Activated naive CD8-positive, alpha-beta T cell (primary cell): ENCODE data around the gene CBX4.

Experiments used
- H3K27ac Mint-ChIP-seq: one replicate; pipeline ENCODE4 v1.8.0; 2021; ENCODE audit warnings: mixed read lengths
- H3K27me3 Mint-ChIP-seq: one replicate; pipeline ENCODE4 v1.8.0; 2021; ENCODE audit warnings: mixed read lengths
- H3K36me3 Mint-ChIP-seq: one replicate; pipeline ENCODE4 v1.8.0; 2021; ENCODE audit warnings: mixed read lengths
- H3K4me1 Mint-ChIP-seq: one replicate; pipeline ENCODE4 v1.8.0; 2021; ENCODE audit warnings: low read depth, mixed read lengths
- H3K4me3 Mint-ChIP-seq: one replicate; pipeline ENCODE4 v1.8.0; 2021; ENCODE audit warnings: mild to moderate bottlenecking, mixed read lengths
- H3K9me3 Mint-ChIP-seq: one replicate; pipeline ENCODE4 v1.8.0; 2021; ENCODE audit warnings: low read depth, mixed read lengths

CBX4 gene

GRCh38 chr17:79840269-79840988 is 1.2 kb upstream of the CBX4 start:
- Mint-ChIP-seq H3K4me3 (peak overlapping the region; percentile 56), H3K4me1 (peaks cover 34% of the 10 kb centered on the region), H3K9me3 (no peaks in the 10 kb centered on the region), H3K27ac (no peak overlapping the region), H3K36me3 (no peaks in the 10 kb centered on the region), H3K27me3 (peaks cover 5% of the 10 kb centered on the region)

DNA sequence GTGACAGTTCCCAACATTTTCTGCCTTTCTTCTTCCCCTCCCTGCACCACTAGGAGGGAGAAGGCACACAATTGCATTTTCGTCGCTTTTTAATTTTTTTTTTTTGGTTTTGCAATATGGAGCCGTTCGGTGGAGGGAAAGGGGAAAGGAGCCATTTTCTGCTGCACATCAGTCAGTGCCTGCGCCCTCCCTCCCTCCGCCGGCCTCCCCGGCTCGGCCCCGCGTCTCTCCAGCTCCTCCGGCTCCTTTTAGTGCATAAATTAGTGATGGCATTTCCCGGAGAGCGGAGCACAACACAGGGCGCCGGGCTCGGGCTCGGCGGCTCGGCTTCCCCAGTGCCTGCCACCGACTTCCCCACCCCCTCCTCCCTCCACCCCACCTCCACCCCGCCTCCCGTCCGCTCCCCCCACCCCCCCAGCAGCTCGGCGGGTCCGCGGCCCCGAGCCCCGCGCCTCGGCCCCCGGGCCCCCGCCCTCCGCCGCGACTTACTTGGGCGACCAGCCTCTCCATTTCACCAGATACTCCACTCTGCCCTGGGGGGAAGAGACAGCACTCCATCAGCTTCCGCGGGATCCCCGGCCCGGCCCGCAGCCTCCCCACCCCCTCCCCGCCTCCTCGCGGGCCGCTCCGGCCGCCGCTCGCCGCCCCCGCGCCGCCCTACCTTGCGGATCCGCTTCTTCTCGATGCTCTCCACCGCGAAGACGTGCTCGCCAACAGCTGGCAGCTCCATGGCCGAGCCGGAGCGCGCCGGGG is 542 bp downstream of the CBX4 start:
- Mint-ChIP-seq H3K4me3 (peak overlapping the region; percentile 89), H3K27me3 (peaks cover 3% of the 10 kb centered on the region), H3K36me3 (peaks cover 3% of the 10 kb centered on the region), H3K9me3 (no peaks in the 10 kb centered on the region), H3K27ac (peak overlapping the region; percentile 80), H3K4me1 (peaks cover 40% of the 10 kb centered on the region)

- peaks cover 3% of the 10 kb centered on the region for H3K27me3 Mint-ChIP-seq
- peak overlapping the region; percentile 89 for H3K4me3 Mint-ChIP-seq
- peak overlapping the region; percentile 80 for H3K27ac Mint-ChIP-seq
- H3K4me1 Mint-ChIP-seq = peaks cover 39% of the 10 kb centered on the region
- no peaks in the 10 kb centered on the region for H3K9me3 Mint-ChIP-seq
- H3K36me3 Mint-ChIP-seq = peaks cover 5% of the 10 kb centered on the region
Measured at GRCh38 chr17:79837888-79838521, 1.2 kb downstream of the CBX4 start.

DNA sequence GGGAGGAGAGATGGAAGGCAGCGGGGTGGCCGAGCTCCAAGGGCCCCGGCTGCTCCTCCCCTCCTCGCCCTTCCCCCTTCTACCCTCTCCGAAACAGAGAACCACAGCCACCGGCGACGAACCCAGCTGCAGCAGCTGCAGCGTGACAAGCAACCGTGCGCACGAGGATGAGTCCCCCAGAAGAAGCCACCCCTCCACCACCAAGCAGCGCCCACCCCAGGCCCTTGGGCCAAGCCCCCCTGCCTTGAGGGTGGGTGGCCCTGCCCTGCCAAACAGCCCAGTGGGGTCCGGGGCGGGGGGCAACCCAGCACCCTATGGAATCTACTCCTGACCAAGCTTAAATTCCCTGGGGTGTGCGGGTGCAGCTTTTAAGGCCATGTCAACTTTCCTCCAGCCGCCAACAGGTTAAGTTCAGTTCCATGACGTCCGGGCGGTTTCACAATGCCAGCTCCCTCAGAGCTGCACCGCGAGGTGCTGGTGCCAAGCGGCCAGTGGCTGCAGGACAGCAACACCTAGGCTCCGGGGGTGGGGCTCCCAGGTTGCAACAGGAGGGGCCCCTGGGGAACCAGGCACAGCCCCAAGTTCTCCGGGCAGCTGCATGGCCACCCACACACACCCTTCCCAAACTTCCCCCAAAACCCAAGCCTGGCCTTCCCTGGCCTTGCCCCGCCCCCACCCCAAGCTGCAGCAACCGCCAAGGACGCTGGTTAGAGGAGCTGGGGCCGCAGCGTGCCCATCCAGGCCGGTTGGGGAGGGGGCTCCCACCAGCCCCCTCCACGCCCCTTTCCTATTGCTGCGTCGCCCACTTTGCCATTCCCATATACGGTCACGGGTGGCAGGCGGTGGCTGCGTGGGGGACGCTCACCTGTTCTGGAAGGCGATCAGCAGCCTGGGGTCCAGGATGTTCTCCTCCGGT is 2.0 kb downstream of the CBX4 start:
- Mint-ChIP-seq H3K27ac (no peak overlapping the region), H3K4me1 (peaks cover 34% of the 10 kb centered on the region), H3K9me3 (no peaks in the 10 kb centered on the region), H3K4me3 (peak overlapping the region; percentile 89), H3K27me3 (peaks cover 3% of the 10 kb centered on the region), H3K36me3 (peaks cover 5% of the 10 kb centered on the region)

- Mint-ChIP-seq H3K36me3 (peaks cover 5% of the 10 kb centered on the region), H3K27me3 (no peaks in the 10 kb centered on the region), H3K27ac (no peak overlapping the region), H3K9me3 (no peaks in the 10 kb centered on the region), H3K4me3 (peak overlapping the region; percentile 89), H3K4me1 (peaks cover 31% of the 10 kb centered on the region)
Measured at GRCh38 chr17:79836510-79836971, 2.7 kb downstream of the CBX4 start.

GRCh38 chr17:79835953-79836509 is 3.2 kb downstream of the CBX4 start:
- H3K4me3 Mint-ChIP-seq = no peak overlapping the region
- peaks cover 31% of the 10 kb centered on the region for H3K4me1 Mint-ChIP-seq
- no peaks in the 10 kb centered on the region for H3K9me3 Mint-ChIP-seq
- H3K36me3 Mint-ChIP-seq = peaks cover 5% of the 10 kb centered on the region
- H3K27ac Mint-ChIP-seq = no peak overlapping the region
- no peaks in the 10 kb centered on the region for H3K27me3 Mint-ChIP-seq

- peak overlapping the region; percentile 30 for H3K4me3 Mint-ChIP-seq
- H3K27me3 Mint-ChIP-seq = no peaks in the 10 kb centered on the region
- H3K36me3 Mint-ChIP-seq = peaks cover 5% of the 10 kb centered on the region
- H3K27ac Mint-ChIP-seq = no peak overlapping the region
- H3K4me1 Mint-ChIP-seq = peaks cover 31% of the 10 kb centered on the region
- no peaks in the 10 kb centered on the region for H3K9me3 Mint-ChIP-seq
Measured at GRCh38 chr17:79835470-79835899, 3.8 kb downstream of the CBX4 start.

GRCh38 chr17:79834565-79835469 is 4.4 kb downstream of the CBX4 start:
- Mint-ChIP-seq H3K27ac (no peak overlapping the region), H3K9me3 (no peaks in the 10 kb centered on the region), H3K27me3 (no peaks in the 10 kb centered on the region), H3K36me3 (peaks cover 5% of the 10 kb centered on the region), H3K4me3 (peak overlapping the region; percentile 32), H3K4me1 (peaks cover 27% of the 10 kb centered on the region)

DNA sequence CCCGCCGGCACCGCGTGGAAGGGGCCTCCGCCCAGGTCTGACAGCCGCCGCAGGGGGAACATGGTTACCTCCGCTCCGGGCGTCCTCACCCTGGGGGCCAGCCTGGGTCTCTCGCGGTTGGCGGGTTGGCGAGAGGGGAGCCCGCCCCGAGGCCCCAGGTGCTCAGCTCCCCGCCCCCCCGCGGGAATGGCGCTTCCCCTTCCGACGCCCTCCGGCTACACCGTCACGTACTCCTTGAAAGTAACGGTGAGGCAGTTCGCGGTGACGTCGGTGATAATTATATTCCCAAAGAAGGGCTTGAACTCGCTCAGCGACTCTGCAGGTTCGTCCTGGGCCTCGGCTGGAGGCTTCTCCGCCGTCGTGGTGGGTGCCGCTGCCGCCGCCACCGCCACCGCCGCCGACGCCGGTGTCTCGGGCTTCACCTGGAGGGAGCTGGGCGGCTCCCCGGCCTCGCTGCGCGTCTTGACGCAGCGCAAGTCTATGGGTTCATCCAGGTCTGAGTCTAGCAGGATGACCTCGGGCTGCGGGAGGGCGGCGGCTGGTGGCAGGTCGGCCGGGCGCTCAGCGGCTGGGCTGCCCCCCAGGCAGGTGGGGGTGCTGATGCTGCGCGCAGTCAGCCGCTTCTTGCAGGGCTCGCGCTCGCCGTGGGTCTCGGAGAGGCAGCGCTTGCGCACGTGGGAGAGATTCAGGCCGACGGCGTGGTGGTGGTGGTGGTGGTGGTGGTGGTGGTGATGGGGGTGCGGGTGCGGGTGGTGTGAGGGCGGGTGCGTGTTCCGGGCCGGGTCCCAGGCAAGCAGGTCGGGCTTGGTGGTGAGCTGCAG is 5.3 kb downstream of the CBX4 start:
- Mint-ChIP-seq H3K27me3 (no peaks in the 10 kb centered on the region), H3K4me1 (peaks cover 28% of the 10 kb centered on the region), H3K9me3 (no peaks in the 10 kb centered on the region), H3K36me3 (peaks cover 5% of the 10 kb centered on the region), H3K27ac (no peak overlapping the region), H3K4me3 (no peak overlapping the region)

DNA sequence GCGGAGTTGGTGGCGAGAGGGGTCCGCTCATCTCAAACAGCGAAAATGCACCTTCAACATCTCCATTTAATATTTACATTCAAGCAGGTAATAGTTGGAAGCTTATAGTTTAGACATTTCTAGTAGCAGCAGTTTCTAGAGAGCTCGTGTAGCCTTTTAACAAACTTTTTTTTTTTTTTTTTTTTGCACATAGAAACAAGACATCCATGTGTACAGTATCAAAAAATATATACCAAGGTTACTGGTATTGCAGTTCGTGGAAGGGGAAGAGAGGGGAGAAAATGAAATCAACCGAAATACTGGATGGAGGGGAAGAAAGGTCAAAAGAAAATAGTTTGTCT is 6.2 kb downstream of the CBX4 start:
- H3K4me3 Mint-ChIP-seq = peak overlapping the region; percentile 20
- peaks cover 24% of the 10 kb centered on the region for H3K4me1 Mint-ChIP-seq
- H3K27ac Mint-ChIP-seq = no peak overlapping the region
- no peaks in the 10 kb centered on the region for H3K9me3 Mint-ChIP-seq
- no peaks in the 10 kb centered on the region for H3K27me3 Mint-ChIP-seq
- H3K36me3 Mint-ChIP-seq = peaks cover 5% of the 10 kb centered on the region

- H3K4me1 Mint-ChIP-seq = peaks cover 19% of the 10 kb centered on the region
- H3K36me3 Mint-ChIP-seq = peaks cover 5% of the 10 kb centered on the region
- H3K27me3 Mint-ChIP-seq = no peaks in the 10 kb centered on the region
- H3K9me3 Mint-ChIP-seq = no peaks in the 10 kb centered on the region
- no peak overlapping the region for H3K27ac Mint-ChIP-seq
- peak overlapping the region; percentile 20 for H3K4me3 Mint-ChIP-seq
Measured at GRCh38 chr17:79832218-79833109, 6.8 kb downstream of the CBX4 start.
